NCI-H128 (cell line): Measurements from ENCODE around the gene TAF7.
"Not testable (repeated sequence)": the region's sequence is repeated elsewhere in the genome, so short reads cannot be mapped to it uniquely, and the experiment has no call there.

Experiments
- DNase-seq: peaks from one replicate; lab custom pipeline; 2025; ENCODE audit not compliant: unreplicated experiment; lab: John Stamatoyannopoulos, UW

TAF7 gene, protein sequence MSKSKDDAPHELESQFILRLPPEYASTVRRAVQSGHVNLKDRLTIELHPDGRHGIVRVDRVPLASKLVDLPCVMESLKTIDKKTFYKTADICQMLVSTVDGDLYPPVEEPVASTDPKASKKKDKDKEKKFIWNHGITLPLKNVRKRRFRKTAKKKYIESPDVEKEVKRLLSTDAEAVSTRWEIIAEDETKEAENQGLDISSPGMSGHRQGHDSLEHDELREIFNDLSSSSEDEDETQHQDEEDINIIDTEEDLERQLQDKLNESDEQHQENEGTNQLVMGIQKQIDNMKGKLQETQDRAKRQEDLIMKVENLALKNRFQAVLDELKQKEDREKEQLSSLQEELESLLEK

DNA sequence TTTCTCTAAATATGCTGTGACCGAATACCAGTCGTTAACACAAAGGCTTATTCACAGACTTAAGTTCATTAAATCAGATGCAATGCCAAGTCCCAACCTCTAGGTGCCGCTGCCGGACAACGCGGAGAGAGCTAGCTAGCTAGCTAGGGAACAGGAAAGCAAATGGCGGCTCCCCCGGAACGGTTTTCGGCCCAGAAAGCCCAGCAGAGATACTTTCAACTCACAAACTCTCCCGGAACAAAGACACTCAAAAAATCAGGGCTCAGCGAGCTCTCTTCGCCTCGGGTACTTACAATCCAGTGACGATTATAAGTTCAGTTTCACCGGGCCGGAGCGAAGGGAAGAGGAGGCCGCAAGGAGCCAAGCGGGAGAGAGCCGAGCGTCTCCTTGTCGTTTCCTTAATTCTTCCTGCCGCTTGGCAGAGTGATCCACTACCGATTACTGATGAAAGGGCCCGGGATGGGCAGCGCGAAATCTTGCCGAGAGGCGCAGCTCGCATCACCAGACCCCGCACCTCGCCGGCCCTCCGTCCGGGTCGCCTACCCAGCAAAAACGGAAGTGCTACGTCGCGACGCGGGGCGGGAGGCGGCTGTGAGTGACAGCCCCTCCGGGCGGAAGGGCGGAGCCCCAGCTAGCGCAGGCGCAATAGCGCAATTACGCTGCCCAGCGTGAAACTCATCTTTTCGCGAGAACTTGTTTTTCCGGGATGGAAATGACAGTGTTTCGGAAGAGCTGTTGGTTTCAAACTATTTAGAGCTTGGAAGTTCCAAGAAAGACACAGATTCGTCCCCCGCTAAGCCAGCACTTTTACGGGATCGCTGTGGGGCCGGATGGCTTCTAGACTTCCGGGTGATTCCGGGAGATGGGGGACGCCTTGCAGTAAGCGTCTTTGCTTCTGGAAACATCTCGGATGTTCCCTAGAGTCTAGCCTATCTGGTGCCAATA, at the start of gene TAF7:
Gene TAF7 (minus strand): TSS at position 560 of the 945 bp plus-strand sequence. CDS start 740 bp downstream, outside the sequence.
- peak; percentile 80 for DNase-seq

DNA sequence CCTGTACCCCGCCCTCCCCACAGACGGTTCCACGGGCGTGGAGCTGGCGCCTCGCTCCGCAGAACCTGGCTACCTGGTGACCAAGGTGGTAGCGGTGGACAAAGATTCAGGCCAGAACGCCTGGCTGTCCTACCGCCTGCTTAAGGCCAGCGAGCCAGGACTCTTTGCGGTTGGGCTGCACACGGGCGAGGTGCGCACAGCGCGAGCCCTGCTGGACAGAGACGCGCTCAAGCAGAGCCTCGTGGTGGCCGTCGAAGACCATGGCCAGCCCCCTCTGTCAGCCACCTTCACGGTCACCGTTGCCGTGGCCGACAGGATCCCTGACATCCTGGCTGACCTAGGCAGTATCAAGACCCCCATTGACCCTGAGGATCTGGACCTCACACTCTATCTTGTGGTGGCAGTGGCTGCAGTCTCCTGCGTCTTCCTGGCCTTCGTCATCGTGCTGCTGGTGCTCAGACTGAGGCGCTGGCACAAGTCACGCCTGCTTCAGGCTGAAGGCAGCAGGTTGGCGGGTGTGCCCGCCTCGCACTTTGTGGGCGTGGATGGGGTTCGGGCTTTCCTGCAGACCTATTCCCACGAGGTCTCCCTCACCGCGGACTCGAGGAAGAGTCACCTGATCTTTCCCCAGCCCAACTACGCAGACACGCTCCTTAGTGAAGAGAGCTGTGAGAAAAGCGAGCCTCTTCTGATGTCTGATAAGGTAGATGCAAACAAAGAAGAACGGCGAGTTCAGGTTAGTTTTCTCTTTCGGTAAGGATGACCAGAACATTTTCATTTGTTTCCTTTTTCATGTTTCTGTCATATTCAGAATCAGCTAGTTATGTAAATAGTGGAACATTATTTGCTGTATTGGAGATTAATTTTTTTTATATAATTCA, 45.7 kb upstream of the TAF7 start:
- DNase-seq: no peak

DNA sequence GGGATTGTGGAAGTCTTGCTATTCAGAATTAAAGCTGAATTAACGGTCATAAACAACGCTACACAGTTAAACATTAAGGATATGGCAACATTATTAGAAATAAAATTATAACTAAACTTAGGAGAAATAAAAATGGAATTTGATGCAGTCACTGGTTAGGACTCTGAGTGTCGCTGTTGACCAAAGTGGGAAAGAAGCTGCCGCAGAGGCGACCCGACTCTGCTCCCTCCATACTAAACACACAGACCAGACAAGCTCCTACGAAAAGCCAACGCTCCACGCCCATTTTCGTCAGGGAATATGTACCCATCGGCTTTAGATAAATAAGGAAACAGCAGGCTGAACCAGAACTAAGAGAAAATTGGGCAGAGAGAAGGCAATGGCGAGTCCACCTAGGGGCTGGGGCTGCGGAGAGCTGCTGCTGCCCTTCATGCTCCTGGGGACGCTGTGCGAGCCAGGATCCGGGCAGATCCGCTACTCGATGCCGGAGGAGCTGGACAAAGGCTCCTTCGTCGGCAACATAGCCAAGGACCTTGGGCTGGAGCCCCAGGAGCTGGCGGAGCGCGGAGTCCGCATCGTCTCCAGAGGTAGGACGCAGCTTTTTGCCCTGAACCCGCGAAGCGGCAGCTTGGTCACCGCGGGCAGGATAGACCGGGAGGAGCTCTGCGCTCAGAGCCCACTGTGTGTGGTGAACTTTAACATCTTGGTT, 43.5 kb upstream of the TAF7 start, which contains the start of gene PCDHGA5:
Gene PCDHGA5 (plus strand): TSS at position 211 of the 709 bp plus-strand sequence. CDS start 169 bp downstream, at position 380.
- DNase-seq: no peak

- DNase-seq: no peak
Measured at GRCh38 chr5:141362719-141363118, 42.1 kb upstream of the TAF7 start.

GRCh38 chr5:141360685-141361084, 40.1 kb upstream of the TAF7 start:
- no peak for DNase-seq

GRCh38 chr5:141359790-141360426, 39.3 kb upstream of the TAF7 start, which contains the start of gene PCDHGB2:
PCDHGB2 (plus strand) TSS chr5:141359994; CDS start chr5:141360136, 142 bp downstream.
- DNase-seq: peak; percentile 17

DNA sequence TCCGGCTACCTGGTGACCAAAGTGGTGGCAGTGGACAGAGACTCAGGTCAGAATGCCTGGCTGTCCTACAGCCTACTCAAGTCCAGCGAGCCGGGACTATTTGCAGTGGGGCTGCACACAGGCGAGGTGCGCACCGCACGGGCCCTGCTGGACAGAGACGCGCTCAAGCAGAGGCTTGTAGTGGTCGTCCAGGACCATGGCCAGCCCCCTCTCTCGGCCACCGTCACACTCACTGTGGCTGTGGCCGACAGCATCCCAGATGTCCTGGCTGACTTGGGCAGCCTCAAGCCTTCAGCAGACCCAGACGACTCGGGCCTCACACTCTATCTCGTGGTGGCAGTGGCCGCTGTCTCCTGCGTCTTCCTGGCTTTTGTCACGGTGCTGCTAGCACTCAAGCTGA, 36.4 kb upstream of the TAF7 start:
- no peak for DNase-seq

DNA sequence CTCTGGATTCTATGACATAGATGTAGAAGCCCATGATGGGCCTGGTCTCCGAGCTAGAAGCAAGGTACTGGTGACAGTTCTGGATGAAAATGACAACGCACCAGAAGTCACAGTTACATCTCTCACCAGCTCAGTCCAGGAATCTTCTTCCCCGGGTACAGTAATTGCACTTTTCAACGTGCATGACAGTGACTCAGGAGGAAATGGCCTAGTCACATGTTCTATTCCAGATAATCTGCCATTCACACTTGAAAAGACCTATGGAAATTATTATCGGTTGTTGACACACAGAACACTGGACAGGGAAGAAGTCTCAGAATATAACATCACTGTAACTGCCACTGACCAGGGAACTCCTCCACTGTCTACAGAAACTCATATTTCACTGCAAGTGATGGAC, 35.5 kb upstream of the TAF7 start:
- no peak for DNase-seq

DNA sequence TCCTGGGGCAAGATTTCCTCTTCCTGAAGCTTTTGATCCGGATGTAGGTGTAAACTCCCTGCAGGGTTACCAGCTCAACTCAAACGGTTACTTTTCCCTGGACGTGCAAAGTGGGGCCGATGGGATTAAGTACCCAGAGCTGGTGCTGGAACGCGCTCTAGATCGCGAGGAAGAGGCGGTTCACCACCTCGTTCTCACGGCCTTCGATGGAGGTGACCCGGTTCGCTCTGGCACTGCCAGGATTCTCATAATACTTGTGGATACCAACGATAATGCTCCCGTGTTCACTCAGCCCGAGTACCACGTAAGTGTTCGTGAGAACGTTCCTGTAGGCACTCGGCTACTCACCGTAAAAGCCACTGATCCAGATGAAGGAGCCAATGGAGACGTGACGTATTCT, 35.1 kb upstream of the TAF7 start:
- no peak for DNase-seq

DNA sequence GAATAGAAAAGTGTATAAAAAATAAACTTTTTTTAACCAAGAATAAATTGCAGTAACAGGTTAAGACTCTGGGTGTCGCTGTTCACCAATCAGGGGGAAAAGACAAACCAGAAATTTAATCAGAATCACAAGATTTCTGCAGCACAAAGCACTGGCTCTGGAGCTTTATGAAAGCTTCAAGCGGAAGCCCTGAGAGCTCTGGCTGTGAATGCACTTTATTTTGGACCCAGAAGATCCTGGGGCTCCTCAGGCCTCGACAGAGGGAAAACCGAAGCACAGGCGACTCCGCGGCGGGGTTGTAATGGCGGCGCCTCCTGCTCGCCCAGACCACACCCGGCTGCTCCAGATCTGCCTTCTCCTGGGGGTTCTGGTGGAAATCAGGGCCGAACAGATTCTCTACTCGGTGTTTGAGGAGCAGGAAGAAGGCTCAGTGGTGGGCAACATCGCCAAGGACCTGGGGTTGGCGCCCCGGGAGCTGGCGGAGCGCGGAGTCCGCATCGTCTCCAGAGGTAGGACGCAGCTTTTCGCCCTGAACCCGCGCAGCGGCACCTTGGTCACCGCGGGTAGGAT, 34.4 kb upstream of the TAF7 start, which contains the start of gene PCDHGA4:
Gene PCDHGA4 (plus strand): TSS at position 122 of the 570 bp plus-strand sequence. CDS start 87 bp downstream, at position 209.
- no peak for DNase-seq

GRCh38 chr5:141351591-141351990, 31.0 kb upstream of the TAF7 start:
- DNase-seq: no peak

GRCh38 chr5:141349917-141350619, 29.5 kb upstream of the TAF7 start, which contains the start of gene PCDHGB1:
PCDHGB1 (plus strand) TSS chr5:141350099; CDS start chr5:141350261, 162 bp downstream.
- DNase-seq: no peak

DNA sequence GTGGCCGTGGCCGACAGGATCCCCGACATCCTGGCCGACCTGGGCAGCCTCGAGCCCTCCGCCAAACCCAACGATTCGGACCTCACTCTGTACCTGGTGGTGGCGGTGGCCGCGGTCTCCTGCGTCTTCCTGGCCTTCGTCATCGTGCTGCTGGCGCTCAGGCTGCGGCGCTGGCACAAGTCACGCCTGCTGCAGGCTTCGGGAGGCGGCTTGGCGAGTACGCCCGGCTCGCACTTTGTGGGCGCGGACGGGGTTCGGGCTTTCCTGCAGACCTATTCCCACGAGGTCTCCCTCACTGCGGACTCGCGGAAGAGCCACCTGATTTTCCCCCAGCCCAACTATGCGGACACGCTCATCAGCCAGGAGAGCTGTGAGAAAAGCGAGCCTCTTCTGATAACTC, 25.4 kb upstream of the TAF7 start:
- not testable (repeated sequence) for DNase-seq

- no peak for DNase-seq
Measured at GRCh38 chr5:141345327-141345726, 24.7 kb upstream of the TAF7 start.

DNA sequence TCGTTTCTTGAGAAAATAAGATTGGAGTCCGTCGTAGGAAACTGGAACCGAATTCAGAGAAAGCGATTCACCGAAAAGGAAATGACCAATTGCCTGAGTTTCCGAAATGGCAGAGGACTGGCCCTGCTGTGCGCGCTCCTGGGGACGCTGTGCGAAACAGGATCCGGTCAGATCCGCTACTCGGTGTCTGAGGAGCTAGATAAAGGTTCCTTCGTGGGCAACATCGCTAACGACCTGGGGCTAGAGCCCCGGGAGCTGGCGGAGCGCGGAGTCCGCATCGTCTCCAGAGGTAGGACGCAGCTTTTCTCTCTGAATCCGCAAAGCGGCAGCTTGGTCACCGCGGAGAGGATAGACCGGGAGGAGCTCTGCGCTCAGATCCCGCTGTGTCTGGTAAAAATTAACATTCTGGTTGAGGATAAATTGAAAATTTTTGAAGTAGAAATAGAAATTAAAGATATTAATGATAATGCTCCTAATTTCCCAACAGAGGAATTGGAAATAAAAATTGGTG, 23.4 kb upstream of the TAF7 start:
- no peak for DNase-seq

DNA sequence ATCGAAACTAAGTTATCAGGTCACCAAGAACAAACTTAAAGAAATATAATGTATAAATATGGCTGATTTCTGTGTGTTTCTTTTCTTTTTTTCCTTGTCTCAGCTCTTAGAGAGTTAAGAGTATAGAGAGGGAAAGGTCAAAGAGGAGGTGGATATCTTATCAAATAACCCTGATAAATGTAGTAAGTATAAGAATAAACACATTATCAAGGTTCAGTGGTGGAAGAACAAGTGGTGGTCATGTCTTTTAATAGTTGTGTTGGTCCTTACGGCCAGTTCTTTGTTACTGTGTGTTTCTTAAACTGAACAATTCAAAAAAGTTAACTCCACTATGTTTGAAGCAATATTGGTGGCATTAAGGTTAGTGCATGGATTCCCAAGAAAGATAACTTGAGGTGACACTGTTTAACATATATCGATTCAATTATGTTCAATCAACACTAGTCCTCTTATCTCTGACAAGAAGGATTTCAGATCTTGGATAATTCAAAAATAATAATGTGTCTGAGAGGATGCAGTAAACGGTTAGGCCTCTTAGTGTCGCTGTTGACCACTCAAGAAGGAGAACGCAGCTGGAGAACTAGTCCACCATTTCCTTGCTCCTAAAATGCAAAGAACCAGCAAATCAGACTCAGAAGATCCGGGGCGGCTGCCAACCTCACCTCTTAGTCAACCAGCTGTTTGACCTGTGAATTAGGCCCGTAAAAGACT, 22.8 kb upstream of the TAF7 start, which contains the start of gene PCDHGA3:
Gene PCDHGA3 (plus strand): TSS at position 588 of the 711 bp plus-strand sequence. CDS start 205 bp downstream, outside the sequence.
- no peak for DNase-seq

DNA sequence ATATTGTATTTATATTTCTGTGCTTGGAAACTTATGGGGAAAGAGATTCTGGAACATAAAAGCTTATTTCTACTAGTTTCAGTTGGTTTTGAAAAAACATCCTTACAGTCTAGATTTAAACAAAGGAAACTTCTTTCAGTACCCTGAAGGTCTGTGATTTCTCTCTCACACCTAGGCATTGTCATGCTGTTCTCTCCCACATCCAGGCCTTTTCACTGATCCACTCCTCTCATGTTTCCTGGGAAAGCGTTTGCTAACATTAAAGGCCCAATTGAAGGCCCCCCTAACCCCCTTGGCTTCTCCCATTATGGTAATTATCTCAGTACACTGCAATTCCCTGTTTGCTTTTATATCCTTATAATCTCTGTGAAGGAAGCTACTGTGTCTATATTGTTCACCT, 22.2 kb upstream of the TAF7 start:
- DNase-seq: no peak
